ENCODE measurements around the gene ARPC1A. TPM values are rescaled to one million over a fixed set of nuclear protein-coding genes. Genes with fewer than 3 reads are reported as not detected.

ARPC1A gene
- total RNA-seq, 1 donor from 2014 or later: 65.6 TPM

DNA sequence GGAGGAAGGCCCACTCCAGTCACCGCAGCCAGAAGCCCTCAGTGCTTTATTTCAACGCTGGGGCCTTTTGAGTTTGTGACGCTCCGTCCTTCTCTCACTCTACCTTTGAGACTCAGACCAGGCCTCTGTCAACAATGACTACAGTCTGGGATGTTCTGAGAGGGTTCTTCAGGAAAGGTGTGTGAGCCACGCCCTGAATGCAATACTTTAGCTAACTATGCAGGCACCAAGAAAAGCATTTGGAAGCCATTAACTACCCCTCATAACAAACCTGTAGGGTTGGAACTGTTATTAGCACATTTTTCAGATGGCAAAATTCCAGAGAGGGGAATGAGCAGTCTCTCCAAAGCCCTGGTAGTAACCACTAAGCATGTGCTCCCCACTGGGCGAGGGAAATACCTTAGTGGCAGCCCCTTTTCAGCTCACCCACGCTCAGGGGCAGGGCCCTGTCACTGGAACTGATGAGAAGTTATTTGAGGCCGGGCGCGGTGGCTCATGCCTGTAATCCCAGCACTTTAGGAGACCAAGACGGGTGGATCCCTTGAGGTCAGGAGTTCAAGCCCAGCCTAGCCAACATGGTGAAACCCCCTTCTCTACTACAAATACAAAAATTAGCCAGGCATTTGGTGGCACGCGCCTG, 43.2 kb downstream of the ARPC1A start:
- intact Hi-C loops (cut with micrococcal nuclease): no loop called here

DNA sequence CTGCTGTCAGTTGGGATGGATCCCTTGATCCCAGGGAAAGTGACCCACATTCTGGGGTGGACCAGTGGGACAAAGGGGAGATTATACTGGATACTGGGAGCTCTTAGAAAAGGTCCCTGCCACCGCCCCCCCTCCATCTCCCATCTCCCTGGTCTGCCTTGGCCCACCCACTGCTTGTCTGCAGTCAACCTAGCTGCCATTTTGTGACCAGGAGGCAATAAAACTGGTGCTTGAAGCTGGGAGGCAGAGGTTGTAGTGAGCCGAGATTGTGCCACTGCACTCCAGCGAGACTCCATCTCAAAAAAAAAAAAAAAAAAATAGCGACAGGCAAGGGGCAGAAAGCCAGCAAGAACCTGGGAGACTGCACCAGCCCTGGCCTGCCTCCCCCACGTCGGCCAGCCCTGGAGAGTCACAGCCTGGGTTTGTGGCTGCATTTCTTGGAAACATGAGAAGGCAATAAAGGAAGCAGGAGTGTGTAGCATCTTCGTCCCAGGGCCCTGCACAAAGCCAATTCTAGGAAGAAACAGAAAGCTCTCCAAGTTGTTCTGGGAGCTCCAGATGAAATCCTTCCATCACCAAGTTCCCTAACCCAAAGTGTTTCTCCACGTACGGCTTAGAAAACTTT, 44.2 kb downstream of the ARPC1A start:
- intact Hi-C loops (cut with micrococcal nuclease): no loop called here

DNA sequence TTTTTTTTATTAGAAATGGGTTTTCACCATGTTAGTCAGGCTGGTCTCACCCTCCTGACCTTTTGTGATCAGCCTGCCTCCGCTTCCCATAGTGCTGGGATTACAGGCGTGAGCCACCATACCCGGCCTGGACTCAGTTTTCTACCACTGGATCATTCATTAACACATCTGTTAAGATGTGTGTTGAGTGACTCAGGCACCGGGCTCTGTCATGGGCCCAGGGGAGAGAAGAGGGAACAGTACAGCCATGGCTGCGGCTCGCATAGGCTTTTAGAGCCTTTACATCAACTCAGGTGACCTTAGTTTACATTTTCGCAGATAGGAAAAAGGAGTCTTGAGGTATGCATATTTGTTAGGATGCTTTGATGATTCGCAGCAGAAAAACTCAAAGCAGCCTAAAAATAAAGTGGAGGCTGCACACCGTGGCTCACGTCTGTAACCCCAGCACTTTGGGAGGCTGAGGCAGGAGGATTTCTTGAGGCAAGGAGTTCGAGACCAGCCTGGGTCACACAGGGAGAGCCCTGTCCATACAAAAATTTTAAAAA, 45.8 kb downstream of the ARPC1A start:
- intact Hi-C loops (cut with micrococcal nuclease): no loop called here

DNA sequence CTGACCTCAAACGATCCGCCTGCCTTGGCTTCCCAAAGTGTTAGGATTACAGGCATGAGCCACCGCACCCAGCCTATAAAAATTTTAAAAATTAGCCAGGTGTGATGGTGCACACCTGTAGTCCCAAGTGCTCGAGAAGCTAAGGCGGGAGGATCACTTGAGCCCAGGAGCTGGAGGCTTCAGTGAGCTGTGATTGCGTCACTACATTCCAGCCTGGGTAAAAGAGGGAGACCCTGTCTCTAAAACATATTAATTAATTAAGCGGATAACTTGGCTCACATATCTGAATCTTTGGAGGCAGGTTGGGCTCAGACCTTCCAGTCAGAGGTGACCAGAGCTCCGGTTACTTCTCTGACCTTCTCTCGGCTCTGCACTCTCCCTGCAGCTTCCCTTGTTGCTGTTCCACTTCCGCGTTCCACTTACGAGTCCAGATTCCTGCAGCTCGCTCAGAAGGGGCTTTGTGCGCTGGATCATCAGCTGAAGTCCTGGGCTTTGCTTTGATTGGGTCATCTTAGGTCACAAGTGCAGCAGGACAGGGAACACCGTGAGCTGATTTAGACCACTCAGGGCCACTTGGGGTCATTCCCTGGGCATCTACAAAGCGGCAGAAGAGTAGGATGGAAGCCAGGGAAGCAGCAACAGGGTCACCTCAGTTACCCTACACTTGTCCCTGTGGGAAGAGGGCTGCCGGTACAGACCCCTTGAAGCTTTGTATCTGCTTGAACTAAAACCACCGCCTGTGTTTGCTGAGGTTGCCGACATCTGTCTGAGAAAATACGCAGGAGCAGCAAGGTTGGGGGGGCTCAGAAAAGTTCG, 46.8 kb downstream of the ARPC1A start:
- intact Hi-C loops (cut with micrococcal nuclease): no loop called here

DNA sequence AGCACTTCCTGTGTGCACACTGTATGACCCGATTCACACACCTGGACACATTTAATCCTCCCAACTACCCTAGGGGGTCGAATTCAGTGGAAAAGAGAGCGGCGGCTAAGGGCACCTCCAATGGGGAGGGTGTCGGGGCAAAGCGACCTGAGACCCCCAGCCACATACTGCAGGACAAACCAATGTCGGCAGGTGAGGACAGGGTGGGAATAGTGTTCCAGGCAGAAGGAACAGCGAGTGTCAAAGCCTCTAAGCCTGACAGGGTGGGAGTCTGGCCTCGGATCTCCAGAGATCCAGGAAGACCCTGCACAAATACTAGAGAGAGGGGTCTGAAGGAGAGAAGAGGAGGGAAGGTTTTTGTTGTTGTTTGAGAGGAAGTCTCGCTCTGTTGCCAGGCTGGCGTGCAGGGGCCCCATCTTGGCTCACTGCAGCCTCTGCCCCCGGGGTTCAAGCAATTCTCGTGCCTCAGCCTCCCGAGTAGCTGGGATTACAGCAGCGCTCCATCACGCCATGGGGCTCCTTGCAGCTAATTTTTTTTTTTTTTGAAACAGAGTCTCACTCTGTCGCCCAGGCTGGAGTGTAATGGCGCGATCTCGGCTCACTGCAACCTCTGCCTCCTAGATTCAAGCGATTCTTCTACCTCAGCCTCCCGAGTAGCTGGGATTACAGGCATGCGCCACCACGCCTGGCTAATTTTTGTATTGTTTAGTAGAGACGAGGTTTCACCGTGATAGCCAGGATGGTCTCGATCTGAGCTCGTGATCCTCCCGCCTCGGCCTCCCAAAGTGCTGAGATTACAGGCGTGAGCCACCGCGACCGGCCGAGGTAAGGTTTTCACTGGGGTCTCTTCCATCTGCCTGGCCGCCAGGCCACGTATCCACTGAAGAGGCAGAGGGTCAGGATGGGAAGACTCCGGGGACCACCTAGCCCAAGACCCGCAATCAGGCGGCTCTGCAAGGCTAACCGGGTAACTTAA, 47.7 kb downstream of the ARPC1A start:
- intact Hi-C loops (cut with micrococcal nuclease): loop anchor here (1.0 to 2.0 kb wide), 4 partner anchors 19 to 65 kb away; partner anchors contain the start of genes BUD31, CPSF4, PDAP1 and PTCD1

DNA sequence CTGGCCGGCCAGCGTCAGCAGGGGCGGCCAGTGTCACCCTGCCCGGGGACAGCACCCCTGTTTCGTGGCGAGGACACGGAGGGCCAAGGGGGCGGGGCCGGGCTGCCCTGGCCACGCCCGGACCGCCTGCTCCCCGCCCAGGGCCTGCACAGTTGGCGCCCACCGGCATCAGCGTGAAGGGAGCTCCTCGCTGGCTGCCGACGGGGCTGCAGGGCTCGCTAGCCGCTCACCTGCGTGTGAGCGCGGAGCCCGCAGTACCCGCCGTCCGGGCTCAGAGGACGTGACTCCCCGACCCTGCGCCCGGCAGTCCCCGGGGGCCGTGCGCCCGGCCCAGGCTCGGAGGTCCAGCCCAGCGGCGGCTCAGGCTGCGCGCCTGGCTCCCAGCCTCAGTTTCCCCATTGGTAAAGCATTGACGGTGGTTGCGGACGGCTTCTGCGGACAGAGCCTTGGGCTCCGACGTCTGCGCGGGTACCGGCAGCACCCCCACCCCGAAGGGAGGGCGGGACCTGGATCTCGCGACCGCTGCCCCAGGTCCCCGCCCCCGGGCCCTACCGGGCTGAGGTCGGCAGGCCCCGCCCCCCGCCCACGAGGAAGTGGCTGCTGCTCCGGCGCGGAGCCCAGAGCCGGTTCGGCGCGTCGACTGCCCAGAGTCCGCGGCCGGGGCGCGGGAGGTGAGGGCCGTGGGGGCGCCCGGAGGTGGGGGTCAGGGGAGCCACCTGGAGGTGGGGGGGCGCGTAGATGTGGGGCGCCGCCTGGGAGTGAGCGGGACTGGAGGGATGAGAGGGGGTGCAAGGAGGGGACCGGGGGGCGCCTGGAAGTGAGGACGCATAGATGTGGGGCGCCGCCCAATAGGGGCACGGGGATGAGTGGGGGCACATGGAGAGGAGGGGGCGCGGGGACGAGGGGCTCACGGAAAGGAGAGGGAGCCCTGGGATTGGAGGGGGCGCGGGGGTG, 48.7 kb downstream of the ARPC1A start, which contains the start of gene ARPC1B:
TSS of gene ARPC1B (plus strand) at position 620 of the 954 bp plus-strand sequence. CDS start 10,985 bp downstream, outside the sequence.
- intact Hi-C loops (cut with micrococcal nuclease): loop anchor here (1.0 to 5.0 kb wide), 5 partner anchors 18 to 98 kb away; partner anchors contain the start of genes BUD31, CPSF4, PDAP1 and PTCD1

DNA sequence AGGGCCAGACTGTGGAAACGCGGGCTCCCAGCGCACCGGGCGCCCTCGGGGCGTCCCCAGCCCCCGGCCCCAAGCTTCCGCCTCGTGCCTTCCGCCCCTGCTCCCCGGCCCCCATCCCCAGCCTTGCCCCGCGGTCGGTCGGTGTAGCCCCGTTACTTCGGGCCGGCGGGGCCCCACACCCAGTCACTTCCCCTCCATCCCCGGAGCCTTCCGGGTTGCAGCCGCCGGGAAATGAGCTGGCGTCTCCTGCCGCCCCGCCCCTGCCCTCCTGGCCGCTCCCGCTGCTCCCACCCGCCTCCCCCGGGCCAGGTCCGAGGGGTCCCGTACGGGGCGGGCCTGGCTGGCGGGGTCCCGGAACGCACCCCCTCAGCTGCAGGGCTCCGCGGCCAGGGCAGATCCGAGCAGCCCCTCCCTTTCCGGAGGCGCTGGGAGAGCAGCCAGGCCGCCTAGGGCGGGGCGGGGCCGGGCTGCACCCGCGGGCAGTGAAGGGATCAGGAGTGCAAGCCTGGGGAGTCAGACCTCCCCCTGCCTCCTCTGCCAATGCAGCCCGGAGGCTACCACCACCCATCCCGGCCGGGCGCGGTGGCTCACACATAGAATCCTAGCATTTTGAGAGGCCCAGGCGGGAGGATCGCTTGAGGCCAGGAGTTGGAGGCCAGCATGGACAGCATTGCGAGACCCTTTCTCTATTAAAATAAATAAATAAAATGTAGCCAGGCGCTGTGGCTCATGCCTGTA, 49.5 kb downstream of the ARPC1A start:
- intact Hi-C loops (cut with micrococcal nuclease): loop anchor here (2.0 to 5.0 kb wide), 4 partner anchors 18 to 97 kb away; partner anchors contain the start of genes CPSF4, PTCD1 and ZNF789

DNA sequence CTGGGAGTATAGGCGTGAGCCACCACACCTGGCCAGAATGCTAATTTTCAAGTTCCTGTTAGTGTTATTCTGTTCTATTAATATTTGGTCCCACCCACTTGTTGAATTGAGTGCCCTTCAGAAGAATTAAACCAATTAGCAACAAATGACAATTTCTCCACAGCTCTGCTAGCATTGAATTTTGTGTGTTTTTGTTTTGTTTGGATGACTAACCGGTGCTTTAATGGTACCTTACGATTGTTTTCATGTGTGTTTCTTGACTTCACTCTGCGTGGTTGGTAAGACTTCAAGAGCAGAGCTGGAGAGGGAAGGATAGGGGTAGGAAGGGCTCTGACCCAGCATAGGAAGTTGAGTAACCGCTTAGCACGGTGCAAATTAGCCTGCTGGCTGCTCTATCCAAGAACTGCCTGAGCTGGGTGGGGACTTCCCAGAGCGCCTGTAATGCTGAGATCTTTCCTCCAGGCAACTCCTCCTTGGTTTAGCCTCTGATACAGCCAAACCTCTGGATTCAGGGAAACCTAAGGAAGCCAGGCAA, 53.4 kb downstream of the ARPC1A start:
- intact Hi-C loops (cut with micrococcal nuclease): loop anchor here (5.0 kb wide), 1 partner anchor 93 kb away; the partner anchor contains the start of gene ZNF789

DNA sequence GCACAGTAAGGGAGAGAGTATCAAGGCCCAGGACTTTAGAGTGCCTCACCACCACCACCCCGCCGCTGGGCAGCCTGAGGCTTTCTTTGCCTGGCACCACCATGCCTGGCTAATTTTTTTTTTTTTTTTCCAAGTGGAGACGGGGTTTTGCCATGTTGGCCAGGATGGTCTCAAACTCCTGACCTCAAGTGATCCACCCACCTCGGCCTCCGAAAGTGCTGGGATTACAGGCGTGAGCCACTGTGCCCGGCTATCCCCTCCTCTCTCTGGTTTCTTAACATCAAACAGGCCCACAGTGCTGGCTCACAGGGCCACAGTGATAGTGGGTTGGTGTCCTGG, 54.0 kb downstream of the ARPC1A start:
- intact Hi-C loops (cut with micrococcal nuclease): loop anchor here (5.0 kb wide), 1 partner anchor 93 kb away; the partner anchor contains the start of gene ZNF789

DNA sequence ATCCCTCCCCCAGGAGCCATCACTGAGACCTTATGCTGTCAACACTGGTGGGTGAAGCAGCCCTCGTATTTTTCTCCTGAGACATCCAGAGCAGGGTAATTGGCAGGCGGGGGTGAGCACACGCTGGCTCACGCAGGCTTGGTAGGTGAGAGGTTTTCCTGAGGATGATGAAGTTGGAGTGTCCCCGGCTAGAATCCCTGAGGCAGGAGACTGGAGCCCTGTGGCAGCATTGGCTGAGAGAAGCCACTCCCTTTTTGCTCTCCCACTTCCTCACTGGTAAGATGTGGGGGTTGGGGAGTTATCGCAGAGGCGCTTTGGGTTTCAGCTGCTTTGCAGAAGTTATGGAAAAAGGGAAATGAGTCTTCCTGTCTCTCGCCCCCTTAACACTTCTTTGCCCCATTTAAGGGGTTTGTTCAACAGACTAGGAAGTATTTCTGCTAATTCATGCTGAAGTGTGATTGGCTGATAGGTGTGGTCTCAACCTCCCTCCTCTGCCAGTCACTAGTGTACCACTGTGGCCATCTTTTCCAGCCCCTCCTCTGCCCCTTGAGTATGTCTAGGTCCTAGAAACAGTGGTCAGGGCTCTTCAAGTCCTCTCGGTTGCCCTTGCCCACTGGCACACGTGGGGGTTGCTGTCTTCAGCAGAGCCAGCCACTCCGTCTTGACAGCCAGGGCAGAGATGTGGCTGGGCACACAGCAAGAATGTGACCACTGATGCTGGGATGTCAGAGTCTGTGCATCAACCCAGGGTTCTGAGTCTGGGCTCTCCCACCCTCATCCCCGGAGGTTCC, 54.5 kb downstream of the ARPC1A start:
- intact Hi-C loops (cut with micrococcal nuclease): no loop called here

DNA sequence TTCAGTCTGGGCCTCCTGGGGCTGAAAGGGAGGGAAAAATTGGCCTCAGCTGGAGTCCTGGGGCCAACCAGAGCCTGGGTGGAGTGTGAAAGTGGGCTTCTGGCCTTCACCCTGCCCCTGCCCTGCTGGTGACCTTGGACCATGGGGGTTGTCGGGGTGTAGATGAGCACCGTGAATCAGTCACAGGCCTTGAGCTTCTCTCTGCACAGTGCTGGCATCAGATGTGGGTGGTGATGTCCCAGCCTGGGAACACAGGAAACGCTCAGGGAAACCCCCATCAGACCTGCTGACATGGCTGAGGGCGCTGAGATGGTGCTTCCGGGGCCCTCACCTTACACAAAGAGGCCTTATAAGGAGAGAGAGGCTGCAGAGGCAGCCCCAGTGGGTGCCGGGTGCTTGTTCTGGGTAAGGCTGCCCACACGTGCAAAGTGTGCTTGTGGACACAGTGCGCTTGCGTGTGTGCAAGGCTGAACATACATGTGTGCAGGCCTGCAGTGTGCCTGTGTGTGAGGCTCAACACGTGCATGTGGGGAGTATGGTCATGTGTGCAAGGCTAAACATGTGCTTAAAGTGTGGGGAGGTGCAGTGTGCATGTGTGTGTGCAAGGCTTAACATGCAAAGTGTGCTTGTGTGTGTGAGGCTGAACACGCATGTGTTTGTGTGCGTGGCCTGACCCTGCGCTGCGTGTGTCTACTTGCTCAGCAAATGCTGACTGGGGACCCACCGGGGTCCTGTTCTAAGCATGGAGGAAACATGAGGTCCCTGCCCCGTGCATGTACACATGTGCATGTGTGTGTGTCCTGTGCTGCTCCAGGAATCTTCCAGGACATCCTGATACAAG, 55.3 kb downstream of the ARPC1A start:
- intact Hi-C loops (cut with micrococcal nuclease): loop anchor here (1.0 kb wide), 1 partner anchor 27 kb away; the partner anchor contains the start of genes BUD31 and PDAP1

DNA sequence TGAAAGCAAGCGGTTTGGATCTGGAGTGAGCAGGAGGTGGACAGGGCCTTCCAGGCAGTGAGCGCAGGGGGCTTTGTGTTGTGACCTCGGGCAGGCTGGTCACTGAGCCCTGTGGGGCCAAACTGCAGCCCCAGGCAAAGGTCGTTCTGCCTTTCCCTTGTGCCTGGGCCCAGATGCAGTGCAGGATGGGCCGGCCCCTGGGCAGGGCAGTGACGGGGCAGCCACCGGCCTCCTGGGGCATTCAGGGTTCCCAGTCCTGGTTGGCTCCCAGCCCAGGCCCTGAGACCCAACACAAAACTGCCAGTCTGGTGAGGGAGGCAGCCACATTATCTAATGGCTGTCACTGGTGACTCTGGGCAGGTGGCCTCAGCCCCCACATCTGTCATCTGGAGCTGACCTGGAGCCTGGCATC, 56.0 kb downstream of the ARPC1A start:
- intact Hi-C loops (cut with micrococcal nuclease): loop anchor here (1.0 kb wide), 1 partner anchor 27 kb away; the partner anchor contains the start of genes BUD31 and PDAP1

DNA sequence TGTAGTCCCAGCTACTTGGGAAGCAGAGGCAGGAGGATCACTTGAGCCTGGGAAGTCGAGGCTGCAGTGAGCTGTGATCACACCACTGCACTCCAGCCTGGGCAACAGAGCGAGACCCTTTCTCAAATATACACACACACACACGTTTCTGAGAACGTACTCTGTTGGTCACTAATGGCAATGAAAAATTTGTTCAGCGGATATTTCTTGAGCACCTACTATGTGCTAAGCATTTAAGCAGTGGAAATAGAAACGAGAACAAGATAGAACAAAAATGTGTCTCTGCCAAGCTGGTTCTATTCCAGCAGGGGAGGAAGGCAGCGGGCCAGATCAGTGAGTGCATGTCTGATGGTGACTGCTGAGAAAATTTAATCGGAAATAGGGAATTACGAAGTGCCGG, 57.5 kb downstream of the ARPC1A start:
- intact Hi-C loops (cut with micrococcal nuclease): no loop called here

DNA sequence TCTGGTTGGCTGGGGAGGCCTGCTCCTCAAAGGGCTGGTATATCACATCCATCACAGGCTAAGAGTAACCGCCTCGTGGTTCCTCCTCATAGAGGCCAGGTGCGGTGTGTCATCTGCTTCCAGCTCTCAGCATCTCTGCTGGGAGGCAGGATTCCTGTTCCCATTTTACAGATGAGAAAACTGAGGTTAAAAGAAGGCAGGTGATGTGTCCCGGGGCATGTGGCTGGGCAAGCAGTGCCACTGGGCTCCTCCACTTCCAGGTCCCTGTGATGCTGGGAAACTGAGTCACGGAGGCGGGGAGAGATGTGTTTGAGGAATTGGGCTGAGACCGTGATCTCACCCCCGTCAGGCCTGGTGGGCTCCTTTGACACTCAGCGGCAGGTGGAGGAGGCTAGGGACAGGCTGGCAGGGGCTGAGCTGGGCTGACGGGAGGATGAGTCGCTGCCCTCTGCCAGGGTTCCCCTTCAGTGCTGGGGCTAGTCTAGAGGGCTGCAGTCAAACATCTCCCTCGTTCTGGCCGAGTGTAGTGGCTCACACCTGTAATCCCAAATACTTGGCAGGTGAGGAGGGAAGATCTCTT, 58.2 kb downstream of the ARPC1A start:
- intact Hi-C loops (cut with micrococcal nuclease): no loop called here

DNA sequence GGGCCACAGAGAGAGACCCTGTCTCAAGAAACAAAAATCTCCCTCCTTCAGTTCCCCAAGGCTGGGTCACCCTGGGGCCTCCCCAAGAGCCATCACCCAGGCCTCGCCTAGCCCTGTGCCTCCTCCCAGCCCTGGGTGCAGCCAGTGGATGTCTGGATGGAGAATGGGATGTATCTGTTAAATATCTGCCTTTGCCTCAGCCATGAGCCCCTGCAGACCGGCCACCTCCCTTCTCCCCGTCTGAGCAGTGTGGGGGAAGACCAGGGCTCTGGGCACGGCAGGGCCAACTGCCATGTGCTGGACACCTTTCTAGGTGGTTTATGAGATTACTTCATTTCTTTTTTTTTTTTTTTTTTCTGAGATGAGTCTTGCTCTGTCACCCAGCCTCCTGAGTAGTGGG, 58.8 kb downstream of the ARPC1A start:
- intact Hi-C loops (cut with micrococcal nuclease): no loop called here

DNA sequence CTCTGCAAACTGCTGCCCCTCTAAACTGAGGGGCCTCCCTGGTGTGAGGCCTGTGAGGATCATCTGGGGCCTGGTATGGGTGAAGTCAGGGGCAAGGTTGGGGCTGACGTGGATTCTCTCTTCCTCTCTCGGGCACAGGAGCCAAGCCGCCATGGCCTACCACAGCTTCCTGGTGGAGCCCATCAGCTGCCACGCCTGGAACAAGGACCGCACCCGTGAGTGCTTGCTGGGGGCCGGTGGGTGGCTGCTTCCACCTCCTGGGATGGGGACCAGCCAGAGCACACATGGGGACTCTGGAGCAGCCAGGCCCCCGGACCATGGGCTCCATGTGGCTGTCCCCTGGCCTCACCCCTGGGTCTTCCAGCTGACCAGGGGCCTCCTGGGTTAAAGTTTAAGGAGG, 59.9 kb downstream of the ARPC1A start:
- intact Hi-C loops (cut with micrococcal nuclease): no loop called here

All from T-helper 2 cell treated with Interferon-gamma antibody and Interleukin-4, amounts not matched to agents 100 ng/mL and 5 ng/mL, for 36 hours (primary cell).